Measurements from ENCODE around the gene KCNJ10.

DNA sequence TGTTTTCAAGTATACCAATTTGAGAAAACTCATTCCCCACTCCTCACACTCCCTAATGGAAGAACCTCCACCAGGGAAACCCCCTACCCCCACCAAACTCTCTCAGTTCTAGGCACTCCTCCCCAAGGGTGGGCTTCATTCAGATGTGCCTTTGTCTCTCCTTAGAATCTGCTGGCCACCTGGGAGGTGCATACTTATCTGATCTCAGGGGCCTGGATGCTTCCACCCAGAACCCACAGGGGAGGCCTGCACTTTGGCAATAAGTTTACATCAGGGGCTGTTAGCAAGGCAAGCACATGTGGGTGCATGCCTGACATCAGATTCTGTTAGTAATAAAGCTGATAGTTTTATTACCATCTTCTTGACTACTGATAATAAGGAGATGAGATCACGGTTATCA lies 83.4 kb downstream of the KCNJ10 start:
- TF ChIP-seq, protein P1, sequence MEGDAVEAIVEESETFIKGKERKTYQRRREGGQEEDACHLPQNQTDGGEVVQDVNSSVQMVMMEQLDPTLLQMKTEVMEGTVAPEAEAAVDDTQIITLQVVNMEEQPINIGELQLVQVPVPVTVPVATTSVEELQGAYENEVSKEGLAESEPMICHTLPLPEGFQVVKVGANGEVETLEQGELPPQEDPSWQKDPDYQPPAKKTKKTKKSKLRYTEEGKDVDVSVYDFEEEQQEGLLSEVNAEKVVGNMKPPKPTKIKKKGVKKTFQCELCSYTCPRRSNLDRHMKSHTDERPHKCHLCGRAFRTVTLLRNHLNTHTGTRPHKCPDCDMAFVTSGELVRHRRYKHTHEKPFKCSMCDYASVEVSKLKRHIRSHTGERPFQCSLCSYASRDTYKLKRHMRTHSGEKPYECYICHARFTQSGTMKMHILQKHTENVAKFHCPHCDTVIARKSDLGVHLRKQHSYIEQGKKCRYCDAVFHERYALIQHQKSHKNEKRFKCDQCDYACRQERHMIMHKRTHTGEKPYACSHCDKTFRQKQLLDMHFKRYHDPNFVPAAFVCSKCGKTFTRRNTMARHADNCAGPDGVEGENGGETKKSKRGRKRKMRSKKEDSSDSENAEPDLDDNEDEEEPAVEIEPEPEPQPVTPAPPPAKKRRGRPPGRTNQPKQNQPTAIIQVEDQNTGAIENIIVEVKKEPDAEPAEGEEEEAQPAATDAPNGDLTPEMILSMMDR (IDR thresholded peaks at IDR 0.05; ENCODE audit: low read length): no peak
- no peak for TF ChIP-seq EZH2 (optimal IDR thresholded peaks at IDR 0.05; ENCODE audit: low read depth, low read length)
- TF ChIP-seq EZH2phosphoT487 (IDR thresholded peaks at IDR 0.05; ENCODE audit: low read length): no peak

Data from MM.1S (cell line).